ENCODE results near the gene MTCH2. TPM values are rescaled to one million over a fixed set of nuclear protein-coding genes. Genes with fewer than 3 reads are reported as not detected.
"Not testable (repeated sequence)": the region's sequence is repeated elsewhere in the genome, so short reads cannot be mapped to it uniquely, and the experiment has no call there.

Gene MTCH2
- total RNA-seq, result 100 to 1,000 TPM in 1 of 2 experiments, 10 to 100 TPM in 1; 94.8 to 138 TPM

DNA sequence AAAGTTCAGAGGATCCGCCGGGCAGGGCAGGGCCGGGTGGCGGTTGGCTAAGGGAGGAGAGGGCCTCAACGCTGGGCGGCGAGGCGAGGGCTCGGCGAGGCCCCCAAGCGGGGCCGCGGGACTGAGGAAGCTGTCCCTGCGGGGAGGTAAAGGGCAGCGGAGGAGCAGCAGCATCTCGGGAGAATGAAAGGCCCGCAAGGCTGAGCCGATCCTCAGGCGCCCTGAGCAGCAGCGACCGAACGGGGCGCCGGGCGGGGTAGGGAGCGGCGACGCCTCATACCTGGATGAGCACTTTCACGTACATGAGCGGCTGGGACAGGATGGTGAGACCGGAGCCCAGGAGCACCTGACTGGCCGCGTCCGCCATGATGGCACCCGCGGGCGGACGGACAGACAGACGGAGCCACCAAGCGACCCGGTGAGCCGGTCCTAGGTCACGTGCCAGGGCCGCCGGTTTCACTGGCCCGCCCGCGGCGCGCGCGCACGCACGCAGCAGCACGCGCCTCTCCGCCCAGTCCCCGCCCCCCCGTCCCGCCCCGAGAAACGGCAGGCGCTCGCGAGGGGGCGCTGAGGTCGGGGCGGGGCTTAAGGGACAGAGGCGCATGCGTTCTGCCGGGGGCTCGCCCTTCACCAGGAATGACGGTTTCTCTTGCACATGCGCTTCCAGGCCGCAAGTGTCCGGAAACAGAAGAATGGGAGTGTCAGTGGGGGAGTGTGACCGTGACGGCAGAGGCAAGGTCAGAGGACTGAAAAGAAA, at the start of gene MTCH2:
Gene MTCH2 (minus strand): TSS at position 461 of the 757 bp plus-strand sequence. CDS start 94 bp downstream, at position 367.
- ChIA-PET CTCF (no interaction called here), POLR2A (no interaction called here)
- H3K27ac Mint-ChIP-seq, result peak within 1 kb of the TSS; percentile 96
- intact Hi-C loops (cut with DNase I, micrococcal nuclease), result loop anchor here (1.0 to 5.0 kb wide), 17 partner anchors 21 to 1795 kb away; partner anchors contain the start of genes AGBL2 (in 2 of the 2), FNBP4 (in 2 of the 2), NUP160 (in 2 of the 2) and ARFGAP2 (in 1 of the 2)
- H3K27me3 Mint-ChIP-seq, result no peaks in the 10 kb centered on the region
- DNase-seq (peak; percentile 98), ATAC-seq (peak; percentile 94)
- peak within 1 kb of the TSS; percentile 99 for H3K4me3 Mint-ChIP-seq
- no peaks in the 10 kb centered on the region for H3K9me3 Mint-ChIP-seq (ENCODE audit: low read depth)
- peaks cover 25% of the 10 kb centered on the region for H3K4me1 Mint-ChIP-seq
- peaks cover 22% of the 10 kb centered on the region for H3K36me3 Mint-ChIP-seq (ENCODE audit: low read depth)

DNA sequence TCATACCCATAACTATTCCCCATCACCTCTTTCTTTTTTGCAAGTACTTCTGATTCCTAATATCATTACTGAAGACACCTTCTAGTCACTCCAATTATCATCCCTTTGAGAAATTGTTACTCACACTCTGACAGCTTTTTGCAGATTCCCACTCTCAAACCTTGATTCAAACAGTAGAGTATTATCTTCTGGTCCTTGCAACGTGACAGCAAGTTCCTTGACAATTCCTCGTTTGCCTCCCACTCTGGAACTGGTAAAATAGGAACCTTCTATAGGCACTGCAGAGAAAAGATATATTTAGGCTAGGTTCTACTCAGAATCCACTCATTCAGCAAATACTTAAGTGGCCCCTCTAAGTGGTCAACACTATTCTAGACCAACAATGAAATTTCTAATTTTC, 49.6 kb upstream of the MTCH2 start:
- no peaks in the 10 kb centered on the region for H3K4me1 Mint-ChIP-seq
- ATAC-seq (no peak), DNase-seq (no peak)
- ChIA-PET CTCF (no interaction called here), POLR2A (no interaction called here)
- H3K27ac Mint-ChIP-seq, result no peak overlapping the region
- intact Hi-C loops (cut with DNase I, micrococcal nuclease), result no loop called here
- no peaks in the 10 kb centered on the region for H3K27me3 Mint-ChIP-seq
- no peaks in the 10 kb centered on the region for H3K9me3 Mint-ChIP-seq (ENCODE audit: low read depth)
- H3K4me3 Mint-ChIP-seq, result no peak overlapping the region
- H3K36me3 Mint-ChIP-seq (ENCODE audit: low read depth), result no peaks in the 10 kb centered on the region

DNA sequence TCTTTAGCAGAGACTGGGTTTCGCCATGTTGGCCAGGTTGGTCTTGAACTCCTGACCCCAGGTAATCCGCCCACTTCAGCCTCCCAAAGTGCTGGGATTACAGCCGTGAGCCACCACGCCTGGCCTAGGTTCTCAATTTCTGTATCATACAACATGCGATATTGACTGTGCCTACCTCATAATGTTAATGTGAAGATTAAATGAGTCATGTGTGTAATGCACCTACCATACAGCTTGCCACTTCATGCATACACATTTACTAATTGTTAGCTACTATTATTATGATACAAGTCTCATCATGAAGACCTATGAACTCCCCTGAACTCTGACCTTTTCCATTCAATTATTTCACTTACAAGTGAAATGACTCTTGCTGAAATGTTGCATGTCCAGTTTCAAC, 47.1 kb upstream of the MTCH2 start:
- POLR2A ChIA-PET, result interaction anchor here (0.7 kb wide), 1 partner anchor 8 kb away, joined by 3 read pairs; no protein-coding TSS in a partner anchor

DNA sequence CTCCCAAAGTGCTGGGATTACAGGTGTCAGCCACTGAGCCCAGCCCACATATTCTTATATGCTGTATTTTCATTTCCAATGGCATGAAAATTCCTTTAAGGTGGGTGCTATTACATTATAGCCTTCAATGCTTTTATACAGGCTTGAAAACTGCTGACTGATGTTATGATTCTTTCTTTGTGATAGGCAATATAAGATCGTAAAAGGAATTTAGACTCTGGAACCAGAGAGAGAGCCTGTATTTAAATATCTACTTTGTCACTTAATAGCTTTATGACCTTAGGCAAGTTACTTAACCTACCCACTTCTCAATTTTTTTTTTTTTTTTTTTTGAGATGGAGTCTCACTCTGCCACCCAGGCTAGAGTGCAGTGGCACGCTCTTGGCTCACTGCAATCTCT, 46.6 kb upstream of the MTCH2 start:
- H3K4me1 Mint-ChIP-seq, result no peaks in the 10 kb centered on the region
- H3K9me3 Mint-ChIP-seq (ENCODE audit: low read depth), result no peaks in the 10 kb centered on the region
- no peak for ATAC-seq
- ChIA-PET CTCF (interaction anchor here (0.6 kb wide), 2 partner anchors 10 to 140 kb away, joined by 3 to 5 read pairs; no protein-coding TSS in a partner anchor), POLR2A (interaction anchor here (0.7 kb wide), 1 partner anchor 9 kb away, joined by 3 read pairs; no protein-coding TSS in a partner anchor)
- H3K27ac Mint-ChIP-seq, result no peak overlapping the region
- DNase-seq, result no peak
- H3K4me3 Mint-ChIP-seq, result no peak overlapping the region
- intact Hi-C loops (cut with DNase I, micrococcal nuclease), result no loop called here
- H3K36me3 Mint-ChIP-seq (ENCODE audit: low read depth), result no peaks in the 10 kb centered on the region
- H3K27me3 Mint-ChIP-seq, result no peaks in the 10 kb centered on the region

More for the DNA sequence above, 47.1 kb upstream of the MTCH2 start:
- intact Hi-C loops (cut with DNase I, micrococcal nuclease), result no loop called here
- Mint-ChIP-seq H3K4me3 (no peak overlapping the region), H3K9me3 (ENCODE audit: low read depth) (no peaks in the 10 kb centered on the region), H3K27ac (no peak overlapping the region), H3K4me1 (no peaks in the 10 kb centered on the region), H3K36me3 (ENCODE audit: low read depth) (no peaks in the 10 kb centered on the region), H3K27me3 (no peaks in the 10 kb centered on the region)
- CTCF ChIA-PET, result interaction anchor here (0.6 kb wide), 2 partner anchors 10 to 140 kb away, joined by 3 to 5 read pairs; no protein-coding TSS in a partner anchor
- no peak for ATAC-seq
- DNase-seq, result no peak

DNA sequence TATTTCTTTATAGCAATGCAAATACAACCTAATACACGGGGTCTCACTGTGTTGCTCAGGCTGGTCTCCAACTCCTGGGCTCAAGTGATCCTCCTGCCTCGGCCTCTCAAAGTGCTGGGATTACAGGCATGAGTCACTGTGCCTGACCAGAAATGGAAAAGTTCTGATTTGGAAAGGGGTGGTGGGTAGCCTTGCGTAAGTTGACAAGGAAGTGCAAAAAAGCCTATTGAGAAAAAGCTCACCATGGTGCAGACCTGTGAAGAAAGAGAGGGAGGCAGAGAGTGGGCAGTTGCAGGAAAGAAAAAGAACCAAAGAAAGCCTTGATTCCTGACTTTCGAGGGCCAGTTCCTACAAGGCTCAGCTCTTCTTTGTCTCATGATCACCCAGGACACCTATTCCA, 45.8 kb upstream of the MTCH2 start:
- intact Hi-C loops (cut with DNase I, micrococcal nuclease), result no loop called here
- ATAC-seq, result no peak
- Mint-ChIP-seq H3K4me3 (no peak overlapping the region), H3K36me3 (ENCODE audit: low read depth) (no peaks in the 10 kb centered on the region), H3K27me3 (no peaks in the 10 kb centered on the region), H3K9me3 (ENCODE audit: low read depth) (no peaks in the 10 kb centered on the region), H3K27ac (no peak overlapping the region), H3K4me1 (no peaks in the 10 kb centered on the region)
- no peak for DNase-seq
- POLR2A ChIA-PET, result no interaction called here
- CTCF ChIA-PET, result no interaction called here

DNA sequence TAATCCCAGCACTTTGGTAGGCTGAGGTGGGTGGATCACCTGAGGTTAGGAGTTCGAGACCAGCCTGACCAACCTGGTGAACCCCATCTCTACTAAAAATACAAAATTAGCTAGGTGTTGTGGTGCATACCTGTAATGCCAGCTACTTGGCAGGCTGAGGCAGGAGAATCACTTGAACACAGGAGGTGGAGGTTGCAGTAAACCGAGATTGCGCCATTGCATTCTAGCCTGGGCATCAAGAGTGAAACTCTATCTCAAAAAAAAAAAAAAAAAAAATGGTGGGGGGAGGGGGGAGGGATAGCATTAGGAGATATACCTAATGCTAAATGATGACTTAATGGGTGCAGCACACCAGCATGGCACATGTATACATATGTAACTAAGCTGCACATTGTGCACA, 44.3 kb upstream of the MTCH2 start:
- ATAC-seq; H3K27me3 Mint-ChIP-seq; DNase-seq; H3K4me3 Mint-ChIP-seq; H3K27ac Mint-ChIP-seq; intact Hi-C loops (cut with DNase I, micrococcal nuclease); POLR2A ChIA-PET; H3K9me3 Mint-ChIP-seq (ENCODE audit: low read depth); H3K4me1 Mint-ChIP-seq; CTCF ChIA-PET; H3K36me3 Mint-ChIP-seq (ENCODE audit: low read depth): not testable (repeated sequence)

DNA sequence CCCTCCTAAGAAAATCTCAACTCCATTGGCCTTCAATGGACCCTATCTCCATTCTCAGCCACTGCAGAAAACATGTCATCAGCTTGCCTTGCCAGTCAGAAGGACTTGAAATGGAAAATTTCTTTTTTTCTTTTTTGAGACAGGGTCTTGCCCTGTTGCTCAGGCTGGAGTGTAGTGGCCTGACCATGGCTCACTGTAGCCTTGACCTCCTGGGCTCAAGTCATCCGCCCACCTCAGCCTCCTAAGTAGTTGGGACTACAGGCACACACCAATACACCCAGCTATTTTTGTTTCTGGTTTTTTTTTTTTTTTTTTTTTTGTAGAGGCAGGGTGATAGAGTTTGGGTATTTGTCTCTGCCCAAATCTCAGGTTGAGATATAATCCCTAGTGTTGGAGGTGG, 43.8 kb upstream of the MTCH2 start:
- no peaks in the 10 kb centered on the region for H3K27me3 Mint-ChIP-seq
- no peaks in the 10 kb centered on the region for H3K4me1 Mint-ChIP-seq
- DNase-seq, result no peak
- CTCF ChIA-PET, result no interaction called here
- POLR2A ChIA-PET, result no interaction called here
- H3K36me3 Mint-ChIP-seq (ENCODE audit: low read depth), result no peaks in the 10 kb centered on the region
- ATAC-seq, result no peak
- intact Hi-C loops (cut with DNase I, micrococcal nuclease), result no loop called here
- H3K27ac Mint-ChIP-seq, result no peak overlapping the region
- H3K9me3 Mint-ChIP-seq (ENCODE audit: low read depth), result no peaks in the 10 kb centered on the region
- no peak overlapping the region for H3K4me3 Mint-ChIP-seq

DNA sequence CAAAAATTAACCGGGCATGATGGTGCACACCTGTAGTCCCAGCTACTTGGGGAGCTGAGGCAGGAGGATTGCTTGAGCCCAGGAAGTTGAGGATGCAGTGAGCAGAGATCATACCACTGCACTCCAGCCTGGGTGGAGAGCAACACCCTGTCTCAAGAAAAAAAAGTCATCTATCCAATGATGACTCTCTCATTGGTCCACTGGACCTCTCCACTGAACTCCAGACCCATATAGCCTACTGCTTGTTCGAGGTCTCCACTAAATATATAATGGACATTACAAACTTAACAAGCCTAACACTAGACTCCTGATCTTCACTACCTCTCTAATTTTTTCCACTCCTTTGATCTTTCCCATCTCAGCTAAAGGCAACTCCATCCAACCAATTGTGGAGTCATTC, 33.5 kb upstream of the MTCH2 start:
- DNase-seq (no peak), ATAC-seq (no peak)
- Mint-ChIP-seq H3K9me3 (ENCODE audit: low read depth) (no peaks in the 10 kb centered on the region), H3K4me1 (no peaks in the 10 kb centered on the region), H3K27me3 (no peaks in the 10 kb centered on the region), H3K4me3 (no peak overlapping the region), H3K27ac (no peak overlapping the region), H3K36me3 (ENCODE audit: low read depth) (no peaks in the 10 kb centered on the region)
- ChIA-PET CTCF (interaction anchor here (0.6 kb wide), 1 partner anchor 301 kb away, joined by 3 read pairs; no protein-coding TSS in a partner anchor), POLR2A (no interaction called here)
- intact Hi-C loops (cut with DNase I, micrococcal nuclease), result no loop called here

DNA sequence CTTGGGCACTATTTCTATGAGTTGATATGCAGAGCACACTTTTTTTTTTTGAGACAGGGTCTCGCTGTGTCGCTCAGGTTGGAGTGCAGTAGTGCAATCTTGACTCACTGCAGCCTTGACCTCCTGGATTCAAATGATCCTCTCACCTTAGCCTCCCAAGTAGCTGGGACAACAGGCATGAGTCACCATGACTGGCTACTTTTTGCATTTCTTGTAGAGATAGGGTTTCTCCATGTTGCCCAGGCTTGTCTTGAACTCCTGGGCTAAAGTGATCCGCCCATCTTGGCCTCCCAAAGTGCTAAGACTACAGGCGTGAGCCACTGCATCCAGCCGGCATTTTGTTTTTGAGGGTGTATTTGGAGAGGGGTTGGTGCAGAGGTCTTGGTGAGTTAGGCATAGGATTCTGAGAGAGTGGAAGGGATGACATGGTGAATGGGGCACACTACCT, 29.9 kb upstream of the MTCH2 start:
- Mint-ChIP-seq H3K36me3 (ENCODE audit: low read depth) (no peaks in the 10 kb centered on the region), H3K27ac (no peak overlapping the region), H3K27me3 (no peaks in the 10 kb centered on the region), H3K9me3 (ENCODE audit: low read depth) (no peaks in the 10 kb centered on the region), H3K4me1 (peaks cover 4% of the 10 kb centered on the region), H3K4me3 (no peak overlapping the region)
- DNase-seq (no peak), ATAC-seq (no peak)
- ChIA-PET POLR2A (no interaction called here), CTCF (interaction anchor here (0.6 kb wide), 1 partner anchor 206 kb away, joined by 3 read pairs; no protein-coding TSS in a partner anchor)
- intact Hi-C loops (cut with DNase I, micrococcal nuclease), result no loop called here

DNA sequence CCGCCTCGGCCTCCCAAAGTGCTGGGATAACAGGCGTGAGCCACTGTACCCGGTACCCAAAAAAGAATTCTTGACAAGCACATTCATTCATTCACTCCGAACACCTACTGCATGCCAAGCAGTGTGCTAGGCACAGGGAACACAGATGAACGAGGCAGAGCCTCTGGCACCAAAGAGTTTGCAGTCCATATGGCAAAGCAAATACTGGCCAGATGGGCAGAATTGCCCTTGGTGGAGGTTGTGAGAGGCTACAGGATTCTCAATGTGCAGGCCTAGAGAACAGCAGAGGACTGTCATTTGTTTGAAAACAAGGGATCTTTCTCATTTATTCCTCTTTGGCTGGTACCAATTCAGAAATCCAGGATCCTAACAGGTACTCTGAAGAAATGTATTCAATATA, 27.5 kb upstream of the MTCH2 start:
- intact Hi-C loops (cut with DNase I, micrococcal nuclease), result no loop called here
- no peaks in the 10 kb centered on the region for H3K9me3 Mint-ChIP-seq (ENCODE audit: low read depth)
- H3K27ac Mint-ChIP-seq, result no peak overlapping the region
- peaks cover 9% of the 10 kb centered on the region for H3K4me1 Mint-ChIP-seq
- CTCF ChIA-PET, result no interaction called here
- no peak for DNase-seq
- no peak for ATAC-seq
- no peaks in the 10 kb centered on the region for H3K27me3 Mint-ChIP-seq
- POLR2A ChIA-PET, result no interaction called here
- H3K36me3 Mint-ChIP-seq (ENCODE audit: low read depth), result no peaks in the 10 kb centered on the region
- no peak overlapping the region for H3K4me3 Mint-ChIP-seq

DNA sequence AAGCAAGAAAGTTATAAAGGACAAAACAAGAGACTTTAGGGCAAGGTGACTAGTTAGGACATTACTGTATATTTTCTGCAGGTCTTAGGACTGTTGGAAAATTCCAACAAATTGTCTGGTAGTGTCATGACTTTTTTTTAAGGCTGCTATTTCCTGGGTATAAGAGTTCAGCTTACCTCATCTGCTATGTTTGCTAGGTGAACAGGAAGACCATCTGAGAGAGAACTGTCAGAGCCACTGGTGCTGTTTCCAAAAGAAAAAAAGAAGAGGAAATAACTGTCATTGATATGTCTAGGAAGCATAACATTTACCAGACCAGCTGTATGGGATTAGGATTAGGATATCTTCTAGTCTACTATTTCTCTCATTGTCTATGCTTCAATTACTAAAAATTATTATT, 26.3 kb upstream of the MTCH2 start:
- Mint-ChIP-seq H3K36me3 (ENCODE audit: low read depth) (no peaks in the 10 kb centered on the region), H3K4me3 (no peak overlapping the region), H3K27me3 (no peaks in the 10 kb centered on the region), H3K27ac (no peak overlapping the region), H3K4me1 (peaks cover 17% of the 10 kb centered on the region), H3K9me3 (ENCODE audit: low read depth) (no peaks in the 10 kb centered on the region)
- ATAC-seq (no peak), DNase-seq (no peak)
- ChIA-PET CTCF (no interaction called here), POLR2A (no interaction called here)
- intact Hi-C loops (cut with DNase I, micrococcal nuclease), result no loop called here

DNA sequence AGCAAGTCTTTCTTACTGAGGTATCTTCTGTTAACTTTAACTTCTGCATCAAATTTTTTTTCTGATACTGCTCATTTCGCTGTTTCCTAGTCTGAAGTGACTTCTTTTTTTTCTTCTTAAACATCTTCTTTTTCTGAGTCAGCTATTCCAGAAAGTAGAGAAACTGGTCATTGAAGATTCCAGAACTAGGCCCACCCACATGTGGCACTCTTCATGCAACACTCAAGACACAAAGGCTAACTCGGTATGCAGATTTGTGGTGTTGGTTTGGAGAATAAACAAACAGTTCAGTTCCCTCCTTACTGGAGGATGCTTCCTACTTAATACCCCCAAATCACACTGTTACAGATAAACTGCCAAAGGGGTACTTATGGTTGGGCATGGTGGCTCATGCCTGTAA, 25.2 kb upstream of the MTCH2 start:
- no peaks in the 10 kb centered on the region for H3K9me3 Mint-ChIP-seq (ENCODE audit: low read depth)
- H3K4me3 Mint-ChIP-seq, result no peak overlapping the region
- no peaks in the 10 kb centered on the region for H3K27me3 Mint-ChIP-seq
- DNase-seq, result peak; percentile 17
- POLR2A ChIA-PET, result no interaction called here
- no peaks in the 10 kb centered on the region for H3K36me3 Mint-ChIP-seq (ENCODE audit: low read depth)
- CTCF ChIA-PET, result no interaction called here
- H3K27ac Mint-ChIP-seq, result no peak overlapping the region
- intact Hi-C loops (cut with DNase I, micrococcal nuclease), result no loop called here
- no peak for ATAC-seq
- peaks cover 27% of the 10 kb centered on the region for H3K4me1 Mint-ChIP-seq

Data from activated CD4-positive, alpha-beta T cell treated with anti-CD3 and anti-CD28 coated beads for 36 hours (primary cell).